22Rv1 (cell line): Measurements from ENCODE around the gene CELF2.

Experiments
- CTCF ChIP-seq: fragments of 450-650 bp; IDR thresholded peaks from 2 replicates; pipeline ENCODE4 v1.5.1; 2017; ENCODE audit warnings: mild to moderate bottlenecking
- ZFX ChIP-seq: fragments of 450-650 bp; IDR thresholded peaks from 2 replicates; pipeline ENCODE4 v1.6.1; 2017; ENCODE audit warnings: antibody characterized with exemption, borderline replicate concordance

GRCh38 chr10:11224321-11224720, 206.6 kb downstream of the CELF2 start:
- TF ChIP-seq CTCF: no peak
- TF ChIP-seq ZFX: no peak
